Measurements from ENCODE around the gene CRX.
"Not testable (repeated sequence)": the region's sequence is repeated elsewhere in the genome, so short reads cannot be mapped to it uniquely, and the experiment has no call there.

Gene CRX

DNA sequence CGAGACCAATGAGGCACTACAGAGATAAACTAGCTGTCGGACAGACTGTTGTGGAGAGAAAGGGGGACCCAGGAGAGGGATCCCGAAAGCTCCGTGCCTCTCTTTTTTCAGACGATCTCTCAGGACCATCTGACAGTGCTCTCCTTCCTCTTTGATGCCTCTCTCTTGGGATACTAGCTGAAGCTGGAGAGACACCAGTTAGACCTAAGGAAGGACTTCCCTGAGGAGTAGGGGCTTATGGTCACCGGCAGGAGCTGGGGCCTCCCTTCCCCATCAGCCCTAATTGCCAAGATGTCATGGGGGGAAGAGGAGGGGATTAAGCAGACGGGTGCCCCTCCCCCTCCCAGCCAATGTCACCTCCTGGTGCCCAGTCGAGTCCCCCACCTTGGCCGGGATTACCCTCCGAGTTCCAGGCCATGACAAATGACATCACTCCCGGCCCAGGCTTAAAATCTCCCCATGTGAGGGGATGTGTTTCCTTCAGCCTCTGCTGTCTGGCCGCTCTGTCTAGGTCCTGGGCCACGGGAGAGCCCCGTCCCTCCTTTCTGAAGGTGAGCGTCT is at the start of gene CRX:
CRX (plus strand) TSS at position 478 of the 561 bp plus-strand sequence. CDS start 12,507 bp downstream, outside the sequence.
- no peak for DNase-seq

DNA sequence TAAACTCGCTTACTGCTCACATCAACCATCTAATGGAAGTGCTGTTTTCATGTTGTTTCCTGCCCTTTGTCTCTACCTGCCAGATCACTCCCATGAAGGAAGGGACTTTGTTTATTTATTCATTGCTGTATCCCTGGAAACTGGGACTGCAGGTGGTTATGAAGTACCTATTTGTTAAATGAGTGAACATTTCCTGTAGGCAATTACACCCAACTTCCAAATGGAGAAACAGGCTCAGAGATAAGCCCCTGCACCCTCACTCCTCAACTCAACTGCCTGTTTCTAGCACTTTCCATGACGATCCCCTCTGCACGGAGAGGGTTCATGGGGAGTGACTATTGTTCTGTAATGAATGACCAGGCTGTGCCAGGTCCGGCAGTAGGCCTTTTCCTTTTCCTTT is 45.2 kb upstream of the CRX start:
- DNase-seq: no peak

DNA sequence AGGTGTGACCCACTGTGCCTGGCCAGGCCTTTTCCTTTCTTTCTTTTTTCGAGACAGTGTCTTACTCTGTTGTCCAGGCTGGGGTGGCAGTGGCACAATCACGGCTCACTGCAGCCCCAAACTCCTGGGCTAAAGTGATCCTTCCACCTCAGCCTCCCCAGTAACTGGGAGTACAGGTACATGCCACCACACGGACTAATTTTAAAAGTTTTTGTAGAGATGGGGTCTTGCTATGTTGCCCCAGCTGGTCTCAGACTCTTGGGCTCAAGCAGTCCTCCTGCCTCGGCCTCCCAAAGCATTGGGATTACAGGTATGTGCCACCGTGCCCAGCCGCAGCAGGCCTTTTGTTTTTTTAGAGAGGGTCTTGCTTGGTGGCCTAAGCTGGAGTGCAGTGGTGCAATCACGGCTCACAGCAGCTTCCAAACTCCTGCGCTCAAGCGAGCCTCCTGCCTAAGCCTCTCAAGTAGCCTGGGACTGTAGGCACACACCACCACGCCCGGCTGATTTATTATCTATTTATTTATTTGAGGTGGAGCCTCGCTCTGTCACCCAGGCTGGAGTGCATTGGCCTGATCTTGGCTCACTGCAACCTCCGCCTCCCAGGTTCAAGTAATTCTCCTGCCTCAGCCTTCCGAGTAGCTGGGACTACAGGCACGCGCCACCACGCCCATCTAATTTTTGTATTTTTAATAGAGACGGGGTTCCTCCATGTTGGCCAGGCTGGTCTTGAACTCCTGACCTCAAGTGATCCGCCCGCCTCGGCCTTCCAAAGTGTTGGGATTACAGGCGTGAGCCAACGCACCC is 44.3 kb upstream of the CRX start:
- not testable (repeated sequence) for DNase-seq

DNA sequence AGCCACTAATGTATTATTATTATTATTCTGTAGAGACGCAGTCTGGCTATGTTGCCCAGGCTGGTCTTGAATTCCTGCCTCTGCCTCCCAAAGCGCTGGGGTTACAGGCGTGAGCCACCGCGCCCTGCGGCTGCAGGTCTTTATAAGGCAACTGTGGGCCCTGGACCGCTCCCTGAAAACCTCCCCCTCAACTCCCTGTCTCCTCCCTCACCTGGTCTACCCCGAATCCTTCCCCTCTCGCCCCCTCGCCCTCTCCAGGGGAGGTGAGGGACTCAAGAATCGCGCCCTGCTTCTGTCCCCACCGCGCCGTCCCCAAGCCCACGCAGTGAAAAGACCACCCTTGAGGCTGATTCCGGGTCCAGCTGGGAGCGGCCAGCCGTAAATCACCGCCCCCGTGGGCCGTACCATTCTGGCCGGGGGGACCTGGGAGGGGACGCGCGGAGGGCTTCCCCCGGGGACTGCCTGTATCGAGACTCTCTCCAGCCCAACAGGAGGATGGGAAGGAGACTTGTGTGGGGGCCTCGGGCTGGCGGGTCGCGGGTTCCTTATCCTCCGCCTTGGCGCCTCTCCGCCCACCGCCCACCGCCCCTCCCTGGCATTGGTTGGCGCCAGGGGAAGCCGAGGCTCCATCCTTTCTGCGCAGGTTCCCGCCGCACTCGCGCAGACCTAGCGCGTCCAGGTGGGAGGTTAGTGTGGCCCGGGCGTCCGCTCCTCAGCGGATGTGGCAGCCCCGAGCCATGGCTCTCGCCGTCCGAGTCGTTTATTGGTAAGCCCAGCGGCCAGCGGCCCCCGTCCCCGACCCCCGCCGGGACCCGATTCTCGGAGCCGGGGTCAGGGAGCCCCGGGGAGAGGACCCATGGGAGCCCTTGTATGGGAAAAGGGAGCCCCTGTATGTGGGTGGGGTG is 43.4 kb upstream of the CRX start, which contains the start of gene SELENOW:
SELENOW (plus strand) TSS at position 655 of the 905 bp plus-strand sequence; CDS start at position 738, 83 bp downstream.
- DNase-seq: no peak

DNA sequence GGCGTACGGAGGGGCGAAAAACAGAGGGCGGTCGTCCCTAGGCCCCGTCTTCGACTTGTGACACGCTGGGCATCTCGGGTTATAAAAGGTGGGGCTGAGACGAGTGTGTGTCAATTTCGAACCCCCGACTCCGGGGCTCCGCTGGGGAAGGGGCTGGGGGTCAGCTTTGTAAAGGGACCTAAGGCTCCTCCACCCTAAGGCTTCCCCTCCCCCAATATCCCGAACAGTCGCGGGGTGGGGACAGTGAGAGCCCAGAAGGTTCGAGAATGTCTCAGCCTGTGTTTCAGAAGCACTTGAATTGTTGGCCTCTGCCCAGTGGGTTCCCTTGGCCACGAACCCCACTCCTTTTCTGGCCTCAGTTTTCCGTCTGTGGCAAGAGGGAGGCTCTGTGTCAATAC is 42.8 kb upstream of the CRX start:
- no peak for DNase-seq

DNA sequence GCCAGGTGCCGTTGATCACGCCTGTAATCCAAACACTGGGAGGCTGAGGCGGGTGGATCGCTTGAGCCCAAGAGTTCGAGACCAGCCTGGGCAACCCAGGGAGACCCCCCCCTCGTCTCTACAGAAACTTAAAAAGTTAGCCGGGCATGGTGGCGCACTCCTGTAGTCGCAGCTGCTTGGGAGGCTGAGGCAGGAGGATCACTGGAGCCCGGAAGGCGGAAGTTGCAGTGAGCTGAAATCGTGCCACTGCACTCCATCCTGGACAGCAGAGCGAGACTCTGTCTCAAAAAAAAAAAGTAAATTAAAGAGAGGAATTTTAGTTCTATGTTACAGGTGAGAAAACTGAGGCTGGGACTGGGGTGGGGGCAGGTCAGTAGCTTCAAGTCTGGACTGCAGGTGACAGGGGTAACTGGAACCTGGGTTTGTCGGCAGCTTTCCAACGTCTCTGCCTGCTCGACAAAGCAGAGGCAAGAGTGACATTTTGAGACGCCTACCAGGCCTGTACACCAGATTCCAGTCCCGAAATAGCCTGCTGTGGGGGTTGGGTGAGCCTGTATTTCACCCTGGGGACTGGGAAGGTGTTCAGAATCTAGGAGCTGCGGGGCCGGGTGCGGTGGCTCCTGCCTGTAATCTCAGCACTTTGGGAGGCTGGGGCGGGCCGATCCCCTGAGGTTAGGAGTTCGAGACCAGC is 42.1 kb upstream of the CRX start:
- no peak for DNase-seq

DNA sequence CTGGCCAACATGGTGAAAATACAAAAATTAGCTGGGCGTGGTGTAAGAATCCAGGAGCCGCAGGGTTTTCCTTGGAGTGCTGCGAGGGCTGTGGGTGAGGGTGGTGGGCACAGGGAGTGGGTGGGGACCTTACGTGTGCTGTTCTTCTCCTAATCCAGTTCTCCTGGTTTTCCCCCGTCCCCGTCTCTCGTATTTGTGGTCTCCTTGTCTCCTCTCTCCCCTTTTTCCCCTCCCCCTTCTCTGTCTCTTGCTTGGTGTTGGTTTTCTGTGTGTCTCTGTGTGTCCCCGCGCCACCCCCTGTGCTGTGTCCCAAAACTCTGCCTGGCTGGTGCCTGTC is 41.6 kb upstream of the CRX start:
- DNase-seq: no peak

DNA sequence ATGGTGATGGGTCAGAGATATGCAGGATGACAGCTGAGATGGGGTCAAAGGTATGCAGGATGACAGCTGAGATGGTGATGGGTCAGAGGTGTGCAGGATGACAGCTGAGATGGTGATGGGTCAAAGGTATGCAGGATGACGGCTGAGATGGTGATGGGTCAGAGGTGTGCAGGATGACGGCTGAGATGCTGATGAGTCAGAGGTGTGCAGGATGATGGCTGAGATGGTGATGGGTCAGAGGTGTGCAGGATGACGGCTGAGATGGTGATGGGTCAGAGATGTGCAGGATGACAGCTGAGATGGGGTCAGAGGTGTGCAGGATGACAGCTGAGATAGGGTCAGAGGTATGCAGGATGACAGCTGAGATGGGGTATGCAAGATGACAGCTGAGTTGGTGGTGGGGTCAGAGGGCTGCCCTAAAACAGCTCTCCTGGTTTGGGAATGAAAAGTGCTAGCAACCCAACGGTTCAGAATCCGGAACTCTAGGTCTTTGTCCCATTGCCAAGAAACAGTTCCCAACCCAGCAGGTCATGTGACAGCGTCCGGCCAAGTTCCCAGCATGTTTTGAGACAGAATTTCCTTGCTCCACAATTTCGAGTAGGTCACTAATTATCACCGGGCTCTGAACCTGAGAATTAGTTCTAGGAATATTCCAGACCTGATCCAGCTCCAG is 40.0 kb upstream of the CRX start:
- no peak for DNase-seq

DNA sequence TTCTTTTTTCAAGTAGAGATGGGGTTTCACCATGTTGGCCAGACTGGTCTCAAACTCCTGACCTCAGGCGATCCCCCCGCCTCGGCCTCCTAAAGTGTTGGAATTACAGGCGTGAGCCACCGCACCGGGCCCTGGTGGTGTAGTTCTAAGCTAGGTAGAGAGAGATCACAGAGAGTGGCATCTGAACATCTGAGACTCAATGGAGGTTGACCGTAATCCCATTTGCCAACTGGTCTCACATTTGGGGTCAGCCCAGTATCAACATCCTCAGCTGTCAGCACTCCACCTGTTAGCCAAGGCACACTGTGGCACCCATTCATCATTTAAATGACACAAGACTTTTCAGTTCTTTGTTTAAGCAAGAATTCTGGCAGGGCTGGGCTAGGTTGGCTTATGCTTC is 35.2 kb upstream of the CRX start:
- no peak for DNase-seq

DNA sequence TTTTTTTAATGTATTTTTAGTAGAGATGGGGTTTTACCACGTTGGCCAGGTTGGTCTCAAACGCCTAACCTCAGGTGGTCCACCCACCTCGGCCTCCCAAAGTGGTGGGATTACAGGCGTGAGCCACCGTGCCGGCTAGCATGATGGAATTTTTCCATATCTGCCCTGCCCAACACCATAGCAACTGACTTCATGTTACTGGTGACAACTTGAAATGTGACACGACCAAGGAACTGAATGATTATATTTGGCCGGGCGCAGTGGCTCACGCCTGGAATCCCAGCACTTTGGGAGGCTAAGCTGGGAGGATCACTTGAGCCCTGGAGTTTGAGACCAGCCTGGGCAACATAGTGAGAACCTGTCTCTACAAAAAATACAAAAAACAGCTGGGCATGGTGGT is 34.4 kb upstream of the CRX start:
- DNase-seq: not testable (repeated sequence)

DNA sequence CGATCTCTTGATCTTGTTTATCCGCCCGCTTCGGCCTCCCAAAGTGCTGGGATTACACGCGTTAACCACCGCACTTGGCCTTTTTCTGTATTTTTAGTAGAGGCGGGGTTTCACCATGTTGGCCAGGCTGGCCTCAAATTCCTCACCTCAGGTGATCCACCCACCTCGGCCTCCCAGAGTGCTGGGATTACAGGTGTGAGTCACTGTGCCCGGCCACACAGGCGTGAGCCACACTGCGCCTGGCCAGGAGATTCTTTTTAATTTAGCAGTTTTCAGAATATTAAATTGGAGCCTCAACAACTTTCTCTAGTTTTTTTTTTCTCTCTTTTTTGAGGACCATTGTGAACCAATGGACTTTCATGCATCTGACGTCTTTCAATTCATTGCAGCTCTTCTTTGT is 31.9 kb upstream of the CRX start:
- not testable (repeated sequence) for DNase-seq

DNA sequence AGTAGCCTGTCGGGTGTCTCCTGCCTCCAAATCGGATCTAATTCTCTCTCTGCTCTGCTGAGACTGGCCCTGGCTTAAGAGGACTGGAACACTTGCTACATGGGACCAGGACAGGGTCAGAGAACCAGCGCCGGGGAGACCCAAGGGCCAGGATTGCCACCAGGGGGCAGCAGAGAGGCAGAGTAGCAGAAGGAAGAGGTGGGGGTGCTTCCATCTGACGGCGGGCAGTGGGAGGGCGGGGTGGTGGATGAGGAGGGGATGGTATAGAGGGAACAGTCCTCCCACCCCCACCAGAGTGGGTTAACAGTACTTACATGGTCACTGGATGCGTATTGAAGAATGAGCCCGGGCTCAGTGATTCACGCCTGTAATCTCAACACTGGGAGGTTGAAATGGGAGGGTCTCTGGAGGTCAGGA is 31.3 kb upstream of the CRX start:
- no peak for DNase-seq

DNA sequence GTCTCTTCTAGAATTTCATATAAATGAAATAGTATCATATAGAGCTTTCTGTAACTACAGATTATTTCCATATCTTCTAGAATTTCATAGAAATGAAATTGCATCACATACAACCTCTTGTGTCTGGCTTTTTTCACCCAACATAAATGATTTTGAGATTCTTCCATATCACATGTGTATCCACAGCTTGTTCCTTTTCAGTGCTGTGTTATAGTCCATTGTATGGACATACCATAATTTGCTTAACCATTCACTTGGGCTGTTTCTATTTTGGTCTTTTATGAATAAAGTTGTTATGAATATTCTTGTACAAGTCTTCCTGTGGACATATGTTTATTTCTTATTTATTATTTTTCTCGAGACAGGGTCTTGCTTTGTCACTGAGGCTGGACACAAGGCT is 29.1 kb upstream of the CRX start:
- DNase-seq: no peak

DNA sequence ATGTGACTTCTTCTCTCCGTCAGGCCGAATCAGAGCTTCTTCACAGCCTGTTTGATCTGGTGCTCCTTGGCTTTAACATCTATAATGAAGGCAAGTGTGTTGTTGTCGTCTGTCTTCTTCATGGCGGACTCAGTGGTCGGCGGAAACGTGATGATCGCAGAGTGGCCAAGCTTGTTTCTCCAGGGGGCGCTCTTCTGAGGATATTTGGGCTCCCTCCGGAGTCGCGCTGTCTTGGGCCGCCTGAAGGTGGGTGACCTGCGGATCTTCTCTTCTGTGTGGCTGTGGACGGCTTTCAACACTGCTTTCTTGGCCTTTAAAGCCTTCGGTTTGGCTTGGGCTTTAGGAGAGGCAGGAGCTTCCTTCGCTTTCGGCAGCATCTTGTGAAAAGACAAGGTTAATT is 27.2 kb upstream of the CRX start:
- no peak for DNase-seq

DNA sequence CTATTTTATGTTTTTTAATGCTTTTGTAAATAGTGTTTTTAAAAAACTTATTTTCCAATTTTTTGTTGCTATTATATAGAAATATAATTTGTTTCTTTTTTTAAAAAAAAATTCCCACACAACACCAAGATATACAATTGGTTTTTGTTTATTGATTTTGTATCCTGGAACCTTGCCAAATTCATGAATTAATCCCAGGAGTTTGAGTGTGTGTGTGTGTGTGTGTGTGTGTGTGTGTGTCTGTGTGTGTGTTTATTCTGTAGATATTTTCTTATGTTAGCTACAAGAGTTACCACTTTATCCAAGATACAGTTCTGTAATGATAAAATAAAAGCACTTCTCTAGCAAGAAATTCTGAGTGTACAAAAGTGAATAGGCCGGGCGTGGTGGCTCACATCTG is 25.0 kb upstream of the CRX start:
- DNase-seq: no peak

DNA sequence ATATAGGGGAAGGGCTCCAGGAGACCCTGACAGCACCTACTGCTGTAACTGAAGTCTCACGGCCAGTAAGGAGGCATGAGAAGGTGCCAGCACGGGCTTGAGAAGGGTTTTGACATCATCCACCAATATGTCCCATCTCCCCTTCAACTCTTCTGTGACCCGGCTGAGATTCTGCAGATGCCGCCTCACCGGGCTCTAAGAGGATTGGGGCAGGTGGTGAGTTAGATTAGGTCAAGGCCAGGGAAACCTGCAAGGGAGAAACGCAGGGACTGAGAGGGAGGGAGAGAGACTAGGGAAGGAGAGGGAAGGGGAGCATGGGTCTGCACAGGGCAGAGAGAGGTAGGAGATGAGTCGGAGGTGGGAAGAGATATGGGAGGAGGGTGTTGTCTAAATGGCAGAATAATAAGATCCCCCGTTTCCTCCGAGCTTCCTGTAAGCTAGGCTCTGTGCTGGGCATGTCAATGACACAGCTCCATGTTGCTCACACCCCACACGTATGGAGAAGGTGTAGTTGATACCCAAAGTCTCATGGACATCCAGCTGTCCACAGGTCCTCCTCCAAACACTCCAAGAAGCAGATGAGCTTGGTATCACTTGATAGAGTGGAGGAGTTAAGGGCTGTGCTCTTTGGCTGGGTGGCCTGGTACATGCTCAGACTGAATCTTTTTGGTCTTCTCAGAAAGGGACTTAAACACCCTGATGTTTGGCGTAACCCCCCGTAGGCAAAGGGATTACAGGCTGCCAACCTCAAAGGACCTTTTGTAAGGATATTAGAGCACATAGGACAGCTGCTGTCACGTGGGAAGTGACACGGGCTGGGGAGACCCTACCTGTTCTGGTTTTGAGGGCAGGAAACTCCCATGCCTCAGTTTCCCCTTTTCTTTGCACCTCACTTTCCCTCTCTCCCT is 23.5 kb upstream of the CRX start:
- no peak for DNase-seq

DNA sequence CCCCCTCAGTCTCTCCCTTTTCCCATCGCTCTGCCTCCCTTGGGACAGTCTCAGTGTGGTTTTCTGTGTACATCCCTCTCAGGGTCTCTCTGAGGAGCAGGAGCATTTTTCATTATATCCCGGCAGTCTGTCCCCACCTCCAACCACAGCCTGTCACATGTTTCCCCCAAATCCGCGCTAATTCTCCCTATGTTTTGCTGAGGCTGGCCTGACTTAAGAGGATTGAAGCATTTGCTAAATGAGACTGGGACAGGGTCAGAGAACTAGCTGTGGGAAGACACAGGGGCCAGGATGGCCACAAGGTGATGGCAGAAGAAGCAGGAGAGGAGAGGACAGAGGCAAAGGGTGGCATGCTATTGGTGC is 22.9 kb upstream of the CRX start:
- DNase-seq: no peak

DNA sequence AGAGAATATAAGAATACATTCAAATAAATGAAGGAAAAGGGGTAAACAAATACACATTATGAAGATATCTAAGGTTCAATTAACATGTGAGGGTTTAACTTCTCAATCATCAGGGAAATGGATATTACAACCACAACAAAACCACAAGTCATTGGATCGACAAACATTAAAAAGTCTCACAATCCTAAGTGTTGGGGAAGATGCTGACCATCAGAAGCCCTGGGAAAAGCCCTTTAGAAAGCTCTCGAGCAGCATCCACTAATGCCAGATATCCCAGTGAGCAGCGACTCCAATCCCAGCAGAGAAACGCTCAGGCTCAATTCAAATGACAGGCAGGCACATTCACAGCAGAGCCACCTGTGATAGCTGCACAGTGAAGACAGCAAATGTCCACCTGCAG is 20.5 kb upstream of the CRX start:
- no peak for DNase-seq

DNA sequence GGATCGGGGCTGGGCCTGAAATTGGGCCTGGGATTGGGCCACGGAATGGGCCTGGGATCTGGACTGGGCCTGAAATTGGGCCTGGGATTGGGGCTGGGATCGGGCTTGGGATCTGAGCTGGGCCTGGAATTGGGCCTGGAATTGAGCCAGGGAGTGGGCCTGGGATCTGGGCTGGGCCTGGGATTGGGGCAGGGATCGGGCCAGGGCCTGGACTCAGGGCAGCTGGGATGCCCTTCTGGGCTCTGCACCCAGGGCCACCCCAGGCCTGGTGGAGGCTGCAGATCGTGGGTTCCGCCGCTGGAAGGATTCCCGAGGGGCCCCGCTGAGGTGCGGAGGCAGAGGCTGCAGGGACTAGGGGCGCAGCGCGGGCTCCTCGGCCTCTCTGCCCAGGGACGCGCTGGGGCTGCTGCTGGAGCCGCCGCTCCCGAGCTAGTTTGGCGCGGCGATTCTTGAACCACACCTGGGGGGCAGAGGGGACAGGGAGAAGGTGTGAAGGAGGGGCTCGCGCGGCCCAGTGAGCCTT is 19.2 kb upstream of the CRX start:
- no peak for DNase-seq

DNA sequence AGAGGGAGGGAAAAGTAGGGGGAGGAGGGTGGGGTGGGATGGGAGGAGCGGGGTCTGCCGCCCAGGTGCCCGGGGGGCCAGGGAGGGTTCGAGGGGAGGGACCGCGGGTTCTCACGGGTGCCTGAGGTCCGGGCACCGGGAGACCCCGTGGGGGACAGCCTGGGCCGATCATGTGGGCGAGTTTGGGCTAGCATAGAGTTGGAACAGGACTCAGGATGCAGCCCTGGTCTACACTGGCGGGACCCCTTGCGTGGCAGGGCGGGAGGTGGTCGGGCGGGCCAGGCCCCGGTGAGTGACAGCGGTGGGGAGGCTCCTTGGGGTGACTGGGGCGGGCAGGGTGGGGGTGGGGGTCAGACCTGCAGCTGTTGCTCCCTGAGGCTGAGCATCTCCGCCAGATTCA is 18.6 kb upstream of the CRX start:
- not testable (repeated sequence) for DNase-seq

DNA sequence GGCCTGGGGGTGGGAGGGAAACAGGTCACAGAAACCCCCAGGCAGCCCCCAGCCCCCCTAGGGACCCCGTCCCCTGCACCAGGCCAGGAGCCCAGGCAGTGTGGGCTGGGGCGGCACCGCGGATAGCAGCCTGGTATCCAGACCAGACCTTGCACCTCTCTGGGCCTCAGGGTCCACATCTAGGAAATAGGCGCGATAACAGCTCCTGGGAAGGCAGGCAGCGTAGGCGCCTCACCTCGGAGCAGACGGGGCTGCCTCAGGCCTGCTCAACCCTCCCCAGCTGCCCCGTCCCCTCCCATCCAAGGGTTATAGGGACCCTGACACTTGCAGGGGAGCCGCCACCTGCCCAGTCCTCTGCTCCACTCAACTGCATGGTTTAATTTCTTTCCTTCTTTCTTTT is 18.1 kb upstream of the CRX start:
- DNase-seq: not testable (repeated sequence)
